GM12878 (cell line): Measurements from ENCODE around the gene COL6A1. TPM values are rescaled to one million over a fixed set of nuclear protein-coding genes. Genes with fewer than 3 reads are reported as not detected.

Source experiments
- ATAC-seq: fragments of 200-7000 bp; cut with Tn5 transposase; 3 replicates; pipeline ENCODE4 v1.9.1; 2020; ENCODE audit warnings: mild to moderate bottlenecking, moderate library complexity
- BruUV-seq: library from RNA; stranded (reverse); fragments of 400-500 nt; replicated peaks from 2 replicates; lab custom pipeline; 2021; lab: Mats Ljungman, UMichigan
- CTCF ChIA-PET: fragments of 300-600 bp; sonication (Branson Sonifier 250); formaldehyde crosslinking; extraction: SDS; loops from one replicate; lab custom pipeline; 2021; ENCODE audit warnings: inconsistent platforms; lab: Yijun Ruan, JAX
- POLR2A ChIA-PET: fragments of 350-600 bp; formaldehyde crosslinking; extraction: SDS; loops from one replicate; lab custom pipeline; 2021; ENCODE audit warnings: inconsistent platforms; lab: Charles Lee
- RAD21 ChIA-PET: fragments of 300-600 bp; sonication (Branson Sonifier 250); formaldehyde crosslinking; loops from one replicate; lab custom pipeline; 2023; ENCODE audit warnings: antibody characterized with exemption; ENCODE audit not compliant: unreplicated experiment; lab: Charles Lee
- SMC1A ChIA-PET: fragments of 300-600 bp; sonication (Branson Sonifier 250); formaldehyde crosslinking; loops from one replicate; lab custom pipeline; 2023; ENCODE audit not compliant: unreplicated experiment, uncharacterized antibody; lab: Charles Lee
- DNase-seq: peaks from one replicate; pipeline ENCODE4 v3.0.0-alpha.2; 2011; ENCODE audit warnings: low read depth, low spot score
- FAIRE-seq: peaks from 3 replicates; lab custom pipeline; 2011; peaks lifted over from hg19 to GRCh38; lab: Jason Lieb, UNC
- H2AFZ ChIP-seq: 2 replicates; pipeline ENCODE4 v1.6.0; 2011; ENCODE audit warnings: low read depth, low read length, control low read depth; ENCODE audit not compliant: control insufficient read depth
- H3K27ac ChIP-seq: 2 replicates; pipeline ENCODE4 v1.5.1; 2011; ENCODE audit warnings: control low read depth; ENCODE audit not compliant: control insufficient read depth, insufficient read depth
- H3K27me3 ChIP-seq, 2 experiments: replicated peaks in 1 of 2; 2 replicates each; pipeline versions ENCODE4 v1.6.0 to v1.6.1; 2011; ENCODE audit warnings: low read length in 1 of 2; ENCODE audit not compliant: control insufficient read depth in 2 of 2, insufficient read depth in 2 of 2
- H3K36me3 ChIP-seq, 2 experiments: 2 replicates each; pipeline ENCODE4 v1.5.1; 2011; ENCODE audit warnings: low read length in 1 of 2; ENCODE audit not compliant: control insufficient read depth in 2 of 2, insufficient read depth in 2 of 2
- H3K4me1 ChIP-seq: 2 replicates; pipeline ENCODE4 v1.6.1; 2011; ENCODE audit warnings: mild to moderate bottlenecking, low read length, moderate library complexity, mixed read lengths; ENCODE audit not compliant: control insufficient read depth, insufficient read depth
- H3K4me2 ChIP-seq: 2 replicates; pipeline ENCODE4 v1.6.0; 2011; ENCODE audit warnings: control low read depth; ENCODE audit not compliant: control insufficient read depth, insufficient read depth
- H3K4me3 ChIP-seq: fragments of 200-600 bp; sonication (generic); 2 replicates; pipeline ENCODE4 v1.5.1; 2016
- H3K79me2 ChIP-seq: 2 replicates; pipeline ENCODE4 v1.6.0; 2011; ENCODE audit warnings: low read length; ENCODE audit not compliant: control insufficient read depth, insufficient read depth
- H3K9ac ChIP-seq: 2 replicates; pipeline ENCODE4 v1.8.0; 2011; ENCODE audit warnings: low read length, control low read depth, mixed read lengths; ENCODE audit not compliant: control insufficient read depth, insufficient read depth
- H3K9me3 ChIP-seq: replicated peaks from 3 replicates; pipeline ENCODE4 v1.5.1; 2011; ENCODE audit warnings: mild to moderate bottlenecking, low read length; ENCODE audit not compliant: control insufficient read depth, insufficient read depth
- H4K20me1 ChIP-seq: 2 replicates; pipeline ENCODE4 v1.6.0; 2011; ENCODE audit not compliant: control insufficient read depth, insufficient read depth
- BACH1 ChIP-seq: fragments of 450-650 bp; IDR thresholded peaks from 2 replicates; pipeline ENCODE4 v1.6.1; 2017; ENCODE audit warnings: mild to moderate bottlenecking, borderline replicate concordance
- BHLHE40 ChIP-seq, 2 experiments: fragments of 450-650 bp in 1 of 2; IDR thresholded peaks; 2 replicates each; pipeline ENCODE4 v1.6.1; 2011 to 2017; ENCODE audit warnings: low read depth in 2 of 2, borderline replicate concordance in 1 of 2, improper control_type of control experiment in 1 of 2, low read length in 1 of 2, mild to moderate bottlenecking in 1 of 2
- LARP7 ChIP-seq: fragments of 450-650 bp; IDR thresholded peaks from 2 replicates; pipeline ENCODE4 v1.6.1; 2017; ENCODE audit warnings: mild to moderate bottlenecking
- NR2F1 ChIP-seq: fragments of 450-650 bp; conservative IDR thresholded peaks from 2 replicates; pipeline ENCODE4 v1.6.1; 2017; ENCODE audit warnings: mild to moderate bottlenecking
- RCOR1 ChIP-seq: conservative IDR thresholded peaks from 2 replicates; pipeline ENCODE4 v1.6.1; 2012; ENCODE audit warnings: low read depth, low read length, improper control_type of control experiment
- WGBS: methylation state at CpG from one replicate; pipeline ENCODE4 v1.1.6; 2016; ENCODE audit warnings: low lambda C conversion rate; ENCODE audit not compliant: insufficient replicate concordance, insufficient coverage; ENCODE audit errors: missing lambda C conversion rate; 5-methylcytosine and 5-hydroxymethylcytosine counted together
- in situ Hi-C: fragments of 300-500 bp; cut with MboI; formaldehyde crosslinking; loops from 9 replicates; pipeline ENCODE4 v1.14.3; 2018; ENCODE audit warnings: mixed read lengths
- intact Hi-C: fragments of 100-400 bp; cut with micrococcal nuclease; formaldehyde crosslinking; loops from one replicate; pipeline ENCODE4 v1.14.2; 2022; ENCODE audit not compliant: unreplicated experiment
- polyA plus RNA-seq, 11 experiments: library from polyadenylated mRNA; depleted of rRNA in 4 of 11; unstranded in 6 of 11; stranded (reverse) in 5 of 11; fragments of >200 nt; fragmentation: Nextera tagmentation in 4 of 11; fragmentation: Illumina TruSeq in 1 of 11; extraction: Ambion mirVana in 4 of 11; extraction: Trizol in 1 of 11; gene quantifications; 1 replicate in 1 of 11; 2 replicates in 10 of 11; pipeline versions ENCODE4 v1.2.1 to v1.2.3, GENCODE V29; 2011 to 2016; ENCODE audit warnings: inconsistent platforms in 2 of 11, missing spikeins in 2 of 11, low read depth in 1 of 11
- total RNA-seq, 4 experiments: library from RNA; depleted of rRNA in 3 of 4; stranded (reverse); fragments of >200 nt in 3 of 4; fragmentation: Illumina TruSeq in 1 of 4; extraction: Trizol in 1 of 4; gene quantifications; 2 replicates each; pipeline versions ENCODE4 v1.2.1 to v1.2.3, GENCODE V29; 2013 to 2021
- TF ChIP-seq, protein P1 (sequence below): fragments of 150-350 bp; IDR thresholded peaks from 2 replicates; pipeline ENCODE4 v1.6.1; 2016; ENCODE audit warnings: low read depth, low read length

The COL6A1 gene
- total and polyA plus RNA-seq, 10 of the 15 experiments (the other 5 are each of a cell fraction or from before 2014, with no cell fraction given), result 0.12 to 1.3 (median 0.20) TPM; not detected in 7

- WGBS, result 3% methylated on average over 52 of the region's 58 CpGs
- Histone ChIP-seq H3K27me3 (peaks cover 5 to 7% of the 10 kb centered on the region in 2 experiments; a peak in 3 of 4 replicates), H3K36me3 (no peaks in the 10 kb centered on the region), H3K4me2 (peak overlapping the region; percentile 95), H3K9me3 (no peaks in the 10 kb centered on the region), H3K27ac (no peak overlapping the region), H3K4me3 (peak overlapping the region; percentile 71; the same call in 1 of the 2 replicates), H3K9ac (peak overlapping the region; percentile 20; the same call in 1 of the 2 replicates), H3K4me1 (peaks cover 8% of the 10 kb centered on the region), H4K20me1 (no peaks in the 10 kb centered on the region), H3K79me2 (no peaks in the 10 kb centered on the region), H2AFZ (peak overlapping the region; percentile 10; the same call in 1 of the 2 replicates)
- ATAC-seq (peak; percentile 24), DNase-seq (no peak), FAIRE-seq (no peak)
- CTCF ChIA-PET, result interaction anchor here (0.6 to 3.4 kb wide), 3 partner anchors 10 to 1112 kb away, joined by 3 to 19 read pairs (median 4); no protein-coding TSS in a partner anchor
- no TSS peak for BruUV-seq
- intact Hi-C loops (loop anchor here (5.0 kb wide), 1 partner anchor 169 kb away; no protein-coding TSS in a partner anchor), in situ Hi-C loops (no loop called here)
- RAD21 ChIA-PET, result interaction anchor here (1.0 to 1.3 kb wide), 2 partner anchors 168 to 170 kb away, joined by 3 to 7 read pairs; no protein-coding TSS in a partner anchor
- 0 out of 2 replicates have a peak, but pooled peaks have one; percentile 28 for TF ChIP-seq LARP7
- TF ChIP-seq RCOR1, result no peak
- no peak for TF ChIP-seq NR2F1
- peak in 1 of 2 experiments; percentile 6; a peak in 1 of 4 replicates for TF ChIP-seq BHLHE40 (IDR thresholded peaks at IDR 0.05; ENCODE audit: borderline replicate concordance in 1 of 2, low read depth in 2 of 2, low read length in 1 of 2)
- TF ChIP-seq, protein P1, sequence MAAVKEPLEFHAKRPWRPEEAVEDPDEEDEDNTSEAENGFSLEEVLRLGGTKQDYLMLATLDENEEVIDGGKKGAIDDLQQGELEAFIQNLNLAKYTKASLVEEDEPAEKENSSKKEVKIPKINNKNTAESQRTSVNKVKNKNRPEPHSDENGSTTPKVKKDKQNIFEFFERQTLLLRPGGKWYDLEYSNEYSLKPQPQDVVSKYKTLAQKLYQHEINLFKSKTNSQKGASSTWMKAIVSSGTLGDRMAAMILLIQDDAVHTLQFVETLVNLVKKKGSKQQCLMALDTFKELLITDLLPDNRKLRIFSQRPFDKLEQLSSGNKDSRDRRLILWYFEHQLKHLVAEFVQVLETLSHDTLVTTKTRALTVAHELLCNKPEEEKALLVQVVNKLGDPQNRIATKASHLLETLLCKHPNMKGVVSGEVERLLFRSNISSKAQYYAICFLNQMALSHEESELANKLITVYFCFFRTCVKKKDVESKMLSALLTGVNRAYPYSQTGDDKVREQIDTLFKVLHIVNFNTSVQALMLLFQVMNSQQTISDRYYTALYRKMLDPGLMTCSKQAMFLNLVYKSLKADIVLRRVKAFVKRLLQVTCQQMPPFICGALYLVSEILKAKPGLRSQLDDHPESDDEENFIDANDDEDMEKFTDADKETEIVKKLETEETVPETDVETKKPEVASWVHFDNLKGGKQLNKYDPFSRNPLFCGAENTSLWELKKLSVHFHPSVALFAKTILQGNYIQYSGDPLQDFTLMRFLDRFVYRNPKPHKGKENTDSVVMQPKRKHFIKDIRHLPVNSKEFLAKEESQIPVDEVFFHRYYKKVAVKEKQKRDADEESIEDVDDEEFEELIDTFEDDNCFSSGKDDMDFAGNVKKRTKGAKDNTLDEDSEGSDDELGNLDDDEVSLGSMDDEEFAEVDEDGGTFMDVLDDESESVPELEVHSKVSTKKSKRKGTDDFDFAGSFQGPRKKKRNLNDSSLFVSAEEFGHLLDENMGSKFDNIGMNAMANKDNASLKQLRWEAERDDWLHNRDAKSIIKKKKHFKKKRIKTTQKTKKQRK, result no peak
- no peak for TF ChIP-seq BACH1
- SMC1A ChIA-PET, result interaction anchor here (1.0 kb wide), 1 partner anchor 171 kb away, joined by 6 read pairs; no protein-coding TSS in a partner anchor
- POLR2A ChIA-PET, result interaction anchor here (2.3 kb wide), 1 partner anchor 171 kb away, joined by 5 read pairs; no protein-coding TSS in a partner anchor
Observed at GRCh38 chr21:45972716-45973474, 8.7 kb upstream of the COL6A1 start.
